Measurements from ENCODE around the gene TOB1.

Gene TOB1

GRCh38 chr17:50866261-50866949 is at the start of gene TOB1:
Gene TOB1, minus strand, starts transcription at chr17:50866354. Its CDS starts 2,337 bp downstream, at chr17:50864017.
- no peak for TF ChIP-seq CTCF (IDR thresholded peaks at IDR 0.05; ENCODE audit: low read depth, low read length, missing control alignments)
- peak within 1 kb of the TSS; percentile 72 for H3K4me3 ChIP-seq (ENCODE audit: low read depth, low read length)
- DNase-seq (ENCODE audit: low read depth), result peak; percentile 77
- in situ Hi-C loops (cut with HindIII; ENCODE audit: low sequenced_read_pairs), result loop anchor here (5.0 kb wide), 1 partner anchor 81 kb away; no protein-coding TSS in a partner anchor

GRCh38 chr17:50914505-50915063 is 48.4 kb upstream of the TOB1 start:
- no peak overlapping the region for H3K4me3 ChIP-seq (ENCODE audit: low read depth, low read length)
- TF ChIP-seq CTCF (IDR thresholded peaks at IDR 0.05; ENCODE audit: low read depth, low read length, missing control alignments), result no peak
- in situ Hi-C loops (cut with HindIII; ENCODE audit: low sequenced_read_pairs), result no loop called here
- DNase-seq (ENCODE audit: low read depth), result no peak

- DNase-seq (ENCODE audit: low read depth), result no peak
- in situ Hi-C loops (cut with HindIII; ENCODE audit: low sequenced_read_pairs), result no loop called here
- TF ChIP-seq CTCF (IDR thresholded peaks at IDR 0.05; ENCODE audit: low read depth, low read length, missing control alignments), result no peak
- no peak overlapping the region for H3K4me3 ChIP-seq (ENCODE audit: low read depth, low read length)
These were observed 47.0 kb upstream of the TOB1 start for GRCh38 chr17:50913120-50913519.

GRCh38 chr17:50911890-50912289 is 45.7 kb upstream of the TOB1 start:
- no peak for DNase-seq (ENCODE audit: low read depth)
- no peak overlapping the region for H3K4me3 ChIP-seq (ENCODE audit: low read depth, low read length)
- in situ Hi-C loops (cut with HindIII; ENCODE audit: low sequenced_read_pairs), result no loop called here
- no peak for TF ChIP-seq CTCF (IDR thresholded peaks at IDR 0.05; ENCODE audit: low read depth, low read length, missing control alignments)

GRCh38 chr17:50911450-50911849 is 45.3 kb upstream of the TOB1 start:
- DNase-seq (ENCODE audit: low read depth), result no peak
- in situ Hi-C loops (cut with HindIII; ENCODE audit: low sequenced_read_pairs), result no loop called here
- no peak for TF ChIP-seq CTCF (IDR thresholded peaks at IDR 0.05; ENCODE audit: low read depth, low read length, missing control alignments)
- H3K4me3 ChIP-seq (ENCODE audit: low read depth, low read length), result no peak overlapping the region

- no peak for DNase-seq (ENCODE audit: low read depth)
- in situ Hi-C loops (cut with HindIII; ENCODE audit: low sequenced_read_pairs), result no loop called here
- no peak overlapping the region for H3K4me3 ChIP-seq (ENCODE audit: low read depth, low read length)
- TF ChIP-seq CTCF (IDR thresholded peaks at IDR 0.05; ENCODE audit: low read depth, low read length, missing control alignments), result no peak
These were observed 43.8 kb upstream of the TOB1 start for GRCh38 chr17:50909765-50910605.

Data from astrocyte of the cerebellum (primary cell).